GM19043 (cell line): ENCODE measurements around the gene UBE2E1.

Experiments
- ATAC-seq: cut with Tn5 transposase; IDR thresholded peaks from one replicate; pipeline ENCODE4 v1.9.1; 2021; ENCODE audit warnings: low read depth; ENCODE audit not compliant: unreplicated experiment

Gene UBE2E1

DNA sequence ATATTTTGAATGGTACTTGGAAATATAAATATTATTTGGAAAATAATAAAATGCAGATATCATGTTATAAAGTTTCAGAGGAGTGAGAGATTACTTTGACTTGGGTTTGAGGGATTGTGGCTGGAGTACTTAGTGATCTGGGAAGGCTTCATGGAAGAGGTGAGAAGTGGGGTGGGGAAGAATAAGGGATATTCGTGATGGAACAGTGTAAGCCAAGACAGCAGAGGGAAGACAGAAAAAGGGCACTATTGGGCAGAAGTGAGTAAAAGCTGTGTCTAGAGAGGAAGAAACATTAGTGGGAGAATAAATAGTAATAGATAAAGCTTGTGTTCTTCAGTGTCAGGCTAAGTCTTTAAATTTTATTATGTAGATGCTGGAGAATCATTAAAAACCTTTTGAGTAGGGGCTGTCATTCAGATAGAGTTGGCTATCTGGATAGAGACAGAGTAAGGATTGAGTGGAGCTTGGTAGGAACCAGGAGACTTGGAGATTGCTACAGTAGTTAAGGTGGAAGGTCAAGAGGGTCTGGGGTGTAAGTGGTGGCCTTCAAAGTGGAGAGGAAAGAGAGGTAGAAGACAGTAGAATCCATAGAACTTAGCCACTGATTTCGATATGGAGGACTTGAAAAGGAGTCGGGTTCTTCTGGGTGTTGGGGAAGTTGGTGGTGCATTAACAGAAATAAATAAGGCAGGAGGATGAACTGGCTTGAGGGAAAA lies 11.9 kb downstream of the UBE2E1 start:
- ATAC-seq = no peak

DNA sequence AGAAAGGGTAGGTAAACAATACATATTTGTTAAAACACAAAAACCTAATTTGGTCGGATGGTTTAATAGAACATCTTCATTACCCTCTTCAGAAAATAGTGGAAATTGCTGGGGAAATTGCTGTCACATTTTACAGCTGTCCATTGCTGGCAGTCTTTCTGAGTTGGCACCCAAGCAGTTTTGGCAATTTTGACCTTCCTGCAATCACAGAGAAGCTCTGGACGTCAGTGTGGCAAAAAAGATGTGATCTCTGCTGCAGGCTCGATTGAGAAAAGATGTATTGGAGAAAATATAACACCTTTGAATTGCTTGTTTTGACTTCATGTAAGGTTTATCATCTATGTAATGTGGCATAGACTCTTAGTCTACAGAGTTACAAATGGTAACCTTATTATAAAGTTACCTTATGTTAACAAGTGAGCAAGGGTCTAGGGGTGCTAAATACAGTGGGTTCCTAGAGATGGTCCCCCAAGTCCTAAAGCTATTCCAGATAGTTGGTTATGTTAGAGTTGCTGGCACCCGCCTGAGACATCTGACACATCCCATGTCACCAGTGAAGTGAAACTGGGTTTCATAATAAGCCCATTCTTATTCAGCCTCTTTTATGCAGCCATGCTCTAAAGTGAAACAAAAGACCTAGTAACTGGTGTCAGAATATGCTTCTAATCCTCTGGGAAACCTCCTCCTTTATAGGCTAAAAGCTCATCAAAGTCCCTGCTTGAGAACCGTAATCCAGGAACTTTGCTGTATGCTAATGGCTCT lies 14.0 kb downstream of the UBE2E1 start:
- ATAC-seq = peak; percentile 47

DNA sequence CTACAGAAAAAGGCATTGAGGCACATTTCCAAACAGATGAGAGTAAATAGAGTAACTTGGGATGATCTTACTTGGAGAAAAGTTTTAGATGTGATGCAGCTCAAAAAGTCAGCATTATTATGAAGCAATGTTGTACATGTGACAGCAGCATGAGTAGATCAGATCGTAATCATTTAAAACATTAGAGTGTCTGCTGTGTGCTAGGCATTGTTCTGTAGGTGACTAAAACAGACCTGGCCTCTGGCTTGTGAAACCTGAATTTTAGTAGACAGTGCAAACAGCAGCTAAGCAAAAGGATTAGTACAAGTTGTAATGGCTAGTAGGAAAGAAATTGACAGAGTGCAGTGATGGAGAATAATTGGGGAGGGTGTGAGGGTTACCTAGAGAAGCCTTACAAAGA lies 15.1 kb downstream of the UBE2E1 start:
- ATAC-seq = no peak

DNA sequence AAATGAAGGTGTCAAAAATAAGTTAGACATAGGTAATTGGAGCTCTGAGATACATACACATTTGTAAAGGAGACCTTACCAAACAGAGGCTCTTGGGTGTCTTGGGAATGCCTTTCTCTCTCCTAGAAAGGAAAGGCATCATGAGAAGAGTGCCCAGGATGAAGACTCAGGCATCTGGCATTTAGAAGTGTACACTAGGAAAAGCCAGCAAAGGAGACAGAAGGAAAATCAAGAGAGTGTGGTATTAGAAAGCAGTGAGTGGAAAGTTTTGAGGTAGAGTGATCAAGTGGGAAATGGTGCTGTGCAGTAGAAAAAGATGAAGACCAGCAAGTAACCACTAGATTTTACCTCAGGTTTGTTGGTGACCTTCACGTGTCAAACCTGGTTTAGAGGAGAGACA lies 16.1 kb downstream of the UBE2E1 start:
- no peak for ATAC-seq

DNA sequence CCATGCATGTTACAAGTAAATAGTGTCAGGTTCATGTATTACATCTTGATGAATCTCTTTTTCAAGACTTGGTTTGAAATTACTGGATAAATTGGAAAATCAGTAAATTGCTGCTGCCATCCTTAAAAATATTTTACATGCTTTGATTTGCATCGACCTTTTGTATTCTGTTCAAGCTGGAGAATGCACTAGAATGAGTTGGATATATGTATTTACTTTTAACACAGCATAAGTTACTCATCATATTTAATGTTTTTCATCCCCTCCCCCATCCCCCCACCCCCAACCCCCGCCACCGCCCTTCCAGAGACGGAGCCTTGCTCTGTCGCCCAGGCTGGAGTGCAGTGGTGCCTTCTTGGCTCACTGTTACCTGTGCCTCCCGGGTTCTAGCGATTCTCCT lies 16.8 kb downstream of the UBE2E1 start:
- no peak for ATAC-seq

DNA sequence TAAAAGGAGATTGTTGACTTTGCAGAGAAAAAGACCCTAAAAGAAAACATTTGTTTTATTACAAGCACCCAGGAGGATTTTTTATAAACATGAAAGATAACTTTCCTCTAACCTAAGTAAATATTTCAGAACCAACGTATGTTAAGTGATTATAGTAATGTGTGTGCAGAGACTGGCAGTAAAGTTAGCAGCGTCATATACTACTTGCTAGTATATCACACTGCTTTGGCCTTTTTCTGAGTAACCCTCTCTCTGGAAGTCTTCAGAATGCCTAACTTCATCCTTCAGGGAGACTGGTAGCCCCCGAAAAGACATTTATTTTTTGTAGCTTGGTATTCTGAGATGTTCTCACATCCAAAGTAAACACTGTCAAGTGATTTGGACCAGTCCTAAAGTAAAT lies 17.9 kb downstream of the UBE2E1 start:
- ATAC-seq = no peak

DNA sequence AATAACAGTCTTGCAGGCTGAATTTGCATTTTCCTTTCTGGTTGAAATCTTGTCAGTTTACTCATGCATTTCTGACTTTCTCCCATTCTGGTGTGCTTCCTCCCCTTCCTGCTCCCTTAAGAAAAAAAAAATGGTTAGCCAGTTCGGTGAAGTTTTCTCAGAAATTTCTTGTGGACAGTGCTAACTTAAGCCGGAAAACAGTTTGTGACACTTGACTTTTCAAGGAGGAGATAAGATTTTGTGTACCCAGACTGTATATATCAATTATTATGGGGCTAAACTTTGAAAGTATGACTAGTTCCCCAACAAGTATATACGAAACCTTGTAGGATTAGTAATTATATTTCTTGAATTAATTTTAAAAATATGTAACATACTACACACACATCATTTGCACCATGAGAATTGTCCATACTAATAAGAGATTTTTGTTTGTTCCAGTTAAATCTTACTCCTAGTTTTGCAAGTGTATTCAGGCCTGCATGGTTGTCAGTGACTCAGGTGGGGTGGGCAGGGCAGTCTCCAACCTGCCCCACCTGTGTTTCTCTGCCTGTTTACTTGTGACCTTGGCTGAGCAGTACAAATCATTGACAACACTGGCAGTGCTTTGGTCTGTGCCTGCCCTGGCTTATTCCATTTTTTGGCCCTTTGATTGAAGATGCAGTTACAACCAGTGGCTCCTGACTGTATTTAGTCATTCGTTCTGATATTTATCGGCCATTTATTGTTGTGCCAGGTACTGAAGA lies 19.1 kb downstream of the UBE2E1 start:
- ATAC-seq = no peak

DNA sequence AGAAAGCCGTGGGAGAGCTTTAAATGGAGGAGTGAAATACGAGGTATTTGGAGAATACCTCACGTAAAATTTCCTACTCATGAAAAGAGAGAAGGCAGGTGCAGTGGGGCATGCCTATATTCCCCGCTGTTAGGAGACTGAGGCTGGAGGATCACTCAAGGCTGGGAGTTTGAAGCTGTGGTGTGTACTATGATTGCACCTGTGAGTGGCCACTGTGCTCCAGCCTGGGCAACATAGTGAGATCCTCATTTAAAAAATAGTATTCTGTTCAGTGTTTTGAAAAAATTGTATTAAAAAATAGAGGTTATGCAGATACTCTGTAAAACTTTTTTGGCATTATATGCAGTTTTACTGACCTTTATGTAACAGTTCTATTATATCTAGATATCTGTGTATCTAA lies 20.0 kb downstream of the UBE2E1 start:
- ATAC-seq = no peak

DNA sequence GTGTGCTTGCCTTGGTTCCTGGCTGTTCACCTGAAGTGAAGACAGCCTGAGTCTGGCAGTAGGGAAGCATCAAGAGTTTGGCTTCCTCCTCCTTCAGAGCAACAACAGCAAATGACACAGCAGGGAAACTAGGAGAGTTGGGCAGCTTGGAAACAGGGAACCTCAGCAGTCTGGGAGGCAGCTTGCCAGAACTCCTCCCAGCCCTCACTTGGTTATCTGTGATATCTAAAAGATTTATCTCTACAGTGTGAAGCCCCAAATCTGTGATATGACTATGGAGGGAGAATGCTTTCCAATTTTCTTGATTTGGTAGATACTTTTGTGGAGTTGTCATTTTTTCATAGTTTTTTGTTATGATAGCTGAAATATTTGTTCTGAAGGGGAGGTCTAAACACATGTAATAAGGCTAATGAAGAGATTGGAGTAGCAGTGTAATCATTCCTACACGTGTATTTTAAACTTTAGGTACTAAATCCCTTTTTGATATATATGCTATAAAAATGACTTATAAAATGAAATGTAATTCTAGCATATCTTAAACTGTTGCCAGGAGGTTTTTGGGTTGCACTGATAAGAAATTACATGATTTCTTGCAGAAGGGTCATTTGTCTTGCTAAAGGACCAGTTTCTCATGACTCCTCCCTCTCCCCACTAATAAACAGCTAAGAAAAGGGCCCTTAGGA lies 20.8 kb downstream of the UBE2E1 start:
- no peak for ATAC-seq

DNA sequence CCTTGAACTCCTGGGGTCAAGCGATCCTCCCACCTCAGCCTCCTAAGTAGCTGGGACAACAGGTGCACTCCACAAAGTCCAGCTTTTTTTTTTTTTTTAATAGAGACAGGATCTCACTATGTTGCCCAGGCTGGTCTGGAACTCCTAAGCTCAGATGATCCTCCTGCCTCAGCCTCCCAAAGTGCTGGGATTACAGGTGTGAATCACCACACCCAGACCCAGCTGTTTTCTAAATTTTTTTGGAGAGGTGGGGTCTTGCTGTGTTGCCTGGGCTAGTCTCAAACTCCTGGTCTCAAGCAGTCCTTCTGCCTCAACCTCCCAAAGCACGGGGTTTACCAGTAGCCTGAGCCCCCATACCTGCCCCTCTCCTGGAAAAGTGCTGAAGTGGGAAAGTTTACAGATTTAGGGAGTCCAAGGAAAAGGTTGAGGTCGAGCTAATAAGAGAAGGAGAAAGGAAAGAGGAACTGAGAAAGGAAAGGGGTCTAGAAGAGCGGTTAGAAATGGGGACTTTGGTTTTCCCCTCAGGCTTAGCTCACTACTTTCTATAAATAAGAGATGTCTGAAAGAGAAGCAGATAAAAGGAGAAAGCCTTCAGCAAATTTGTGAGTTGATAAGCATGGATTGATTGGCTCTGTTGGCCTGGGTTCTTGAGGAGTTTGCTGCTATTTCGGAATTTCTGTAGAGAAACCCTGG lies 23.6 kb downstream of the UBE2E1 start:
- ATAC-seq = peak; percentile 58

DNA sequence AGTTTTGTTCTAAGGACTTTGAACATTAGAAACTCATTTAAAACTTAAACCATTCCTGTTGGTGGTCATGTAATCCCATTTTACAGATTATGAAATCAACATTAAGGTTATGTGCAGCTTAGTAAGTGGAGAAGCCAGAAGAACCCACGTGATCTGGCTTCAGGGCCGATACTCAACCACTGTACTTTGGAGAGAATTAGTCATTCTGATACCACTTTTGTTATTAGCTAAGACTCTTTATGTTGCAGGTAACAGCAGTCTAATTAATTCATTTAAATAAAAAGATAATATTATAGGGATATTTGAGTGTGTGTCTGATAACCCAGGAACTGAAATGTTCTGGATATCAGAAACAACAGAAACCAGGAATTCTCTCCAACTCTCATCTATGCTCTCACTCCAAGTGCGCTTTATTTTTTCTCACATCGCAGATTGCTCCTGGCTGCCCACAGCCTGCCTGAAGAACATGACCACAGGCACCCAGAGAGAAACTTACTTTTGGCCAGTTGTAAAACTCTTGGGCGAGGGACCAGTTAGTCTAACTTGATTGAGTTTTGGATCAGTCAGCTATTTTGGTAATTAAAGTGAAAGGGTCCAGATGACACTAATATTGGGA lies 25.2 kb downstream of the UBE2E1 start:
- peak; percentile 78 for ATAC-seq

DNA sequence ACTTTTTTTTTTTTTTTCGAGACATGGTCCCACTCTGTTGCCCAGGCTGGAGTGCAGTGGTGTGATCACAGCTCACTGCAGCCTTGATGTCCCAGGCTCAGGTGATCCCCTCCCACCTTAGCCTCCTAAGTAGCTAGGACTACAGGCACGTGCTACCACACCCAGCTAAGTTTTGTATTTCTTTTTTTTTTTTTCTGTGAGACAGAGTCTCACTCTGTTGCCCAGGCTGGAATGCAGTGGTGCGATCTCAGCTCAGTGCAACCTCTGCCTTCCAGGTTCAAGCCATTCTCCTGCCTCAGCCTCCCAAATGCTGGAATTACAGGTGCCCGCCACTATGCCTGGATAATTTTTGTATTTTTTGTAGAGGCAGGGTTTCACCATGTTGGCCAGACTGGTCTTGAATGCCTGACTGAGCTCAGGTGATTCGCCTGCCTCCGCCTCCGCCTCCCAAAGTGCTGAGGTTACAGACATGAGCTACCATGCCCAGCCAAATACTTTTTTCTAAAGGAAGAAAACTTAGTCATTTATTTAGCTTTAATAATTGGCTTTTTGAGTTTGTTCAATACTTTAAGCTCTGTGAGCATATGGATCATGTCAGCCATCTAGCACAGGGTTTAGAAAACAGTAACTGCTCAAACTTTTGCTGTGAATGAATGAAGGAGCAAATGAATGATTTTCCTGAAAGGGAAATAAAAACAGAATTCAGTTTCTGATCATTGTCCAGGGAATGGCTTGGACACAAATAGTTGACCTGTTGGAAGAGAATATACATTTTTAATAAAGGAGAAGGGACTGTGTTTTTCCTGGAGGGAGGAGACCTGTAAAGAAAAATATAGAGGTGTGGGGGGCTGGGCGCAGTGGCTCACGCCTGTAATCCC lies 26.0 kb downstream of the UBE2E1 start:
- no peak for ATAC-seq

DNA sequence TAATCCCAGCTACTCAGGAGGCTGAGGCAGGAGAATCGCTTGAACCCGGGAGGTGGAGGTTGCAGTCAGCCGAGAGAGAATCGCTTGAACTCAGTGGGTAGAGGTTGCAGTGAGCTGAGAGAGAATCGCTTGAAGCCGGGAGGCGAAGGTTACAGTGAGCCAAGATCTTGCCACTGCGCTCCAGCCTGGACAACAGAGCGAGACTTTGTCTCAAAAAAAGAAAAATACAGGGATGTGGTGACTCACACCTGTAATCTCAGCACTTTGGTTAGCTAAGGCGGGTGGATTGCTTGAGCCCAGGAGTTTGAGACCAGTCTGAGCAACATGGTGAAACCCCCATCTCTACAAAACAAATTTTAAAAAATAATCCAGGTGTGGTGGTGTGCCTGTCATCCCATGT lies 26.8 kb downstream of the UBE2E1 start:
- no peak for ATAC-seq

DNA sequence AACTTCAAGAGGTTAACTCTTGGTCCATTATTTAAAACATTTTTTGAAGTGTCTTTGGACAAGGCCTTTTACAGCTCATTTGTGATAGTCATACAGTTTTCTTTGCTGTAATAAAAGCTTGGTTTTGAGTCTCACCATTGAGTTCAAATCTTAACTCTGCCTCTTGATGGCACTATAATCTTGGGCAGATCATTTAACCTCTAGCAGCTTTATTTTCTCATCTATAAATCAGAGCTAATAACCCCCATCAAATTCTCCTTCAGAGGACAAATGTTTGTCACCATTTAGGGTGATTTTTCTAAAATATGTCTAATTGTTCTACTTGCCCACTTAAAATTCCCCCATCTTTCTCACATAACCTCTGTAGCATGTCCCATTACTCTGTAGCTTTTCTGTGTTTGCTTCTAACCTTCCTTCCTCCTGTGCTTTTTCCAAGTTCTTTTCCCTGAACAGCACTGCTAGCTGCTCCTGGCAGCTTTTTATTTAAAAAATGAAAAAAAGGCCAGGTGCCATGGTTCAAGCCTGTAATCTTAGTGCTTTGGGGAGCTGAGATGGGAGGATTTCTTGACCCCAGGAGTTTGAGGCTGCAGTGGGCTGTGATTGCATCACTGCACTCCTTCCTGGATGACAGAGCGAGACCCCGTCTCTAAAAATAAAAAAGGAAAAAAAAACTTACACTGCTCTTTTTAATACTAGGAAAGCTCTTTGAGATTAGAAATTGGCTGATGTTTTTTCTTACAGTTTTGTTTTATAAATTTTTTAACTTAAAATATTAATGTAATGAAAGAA lies 28.5 kb downstream of the UBE2E1 start:
- ATAC-seq = no peak

DNA sequence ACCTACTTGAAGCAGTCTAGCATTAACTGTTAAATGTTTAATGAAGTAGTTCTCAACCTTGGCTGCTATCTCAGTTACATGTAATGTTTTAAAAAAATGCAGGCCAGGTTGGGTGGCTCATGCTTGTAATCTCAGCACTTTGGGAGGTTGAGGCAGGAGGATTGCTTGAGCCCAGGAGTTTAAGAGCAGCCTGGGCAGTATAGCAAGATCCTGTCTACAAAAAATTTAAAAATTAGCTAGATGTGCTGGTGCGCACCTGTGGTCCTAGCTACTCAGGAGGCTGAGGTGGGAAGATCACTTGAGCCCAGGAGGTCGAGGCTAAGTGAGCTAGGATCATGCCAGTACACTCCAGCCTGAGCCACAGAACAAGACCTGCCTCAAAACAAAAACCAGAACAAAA lies 29.3 kb downstream of the UBE2E1 start:
- ATAC-seq = no peak

DNA sequence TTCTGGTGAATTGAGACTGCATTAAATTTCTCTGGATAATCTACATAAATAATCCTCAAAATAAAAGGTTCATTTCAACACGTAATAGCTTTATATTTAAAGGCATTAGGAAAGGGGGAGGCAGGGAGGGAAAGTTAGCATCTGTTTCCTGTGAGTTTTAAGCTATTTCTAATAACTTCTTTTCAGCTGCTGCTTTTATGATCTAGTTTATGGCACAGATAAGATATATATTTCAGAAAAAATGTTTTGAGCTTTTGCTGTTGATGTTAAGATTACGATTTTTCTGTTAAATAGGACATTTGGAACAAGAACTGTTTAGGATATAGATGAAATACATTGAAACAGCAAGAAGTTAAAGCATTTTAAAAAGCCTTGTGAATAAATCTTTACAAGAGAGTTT lies 30.0 kb downstream of the UBE2E1 start:
- no peak for ATAC-seq

DNA sequence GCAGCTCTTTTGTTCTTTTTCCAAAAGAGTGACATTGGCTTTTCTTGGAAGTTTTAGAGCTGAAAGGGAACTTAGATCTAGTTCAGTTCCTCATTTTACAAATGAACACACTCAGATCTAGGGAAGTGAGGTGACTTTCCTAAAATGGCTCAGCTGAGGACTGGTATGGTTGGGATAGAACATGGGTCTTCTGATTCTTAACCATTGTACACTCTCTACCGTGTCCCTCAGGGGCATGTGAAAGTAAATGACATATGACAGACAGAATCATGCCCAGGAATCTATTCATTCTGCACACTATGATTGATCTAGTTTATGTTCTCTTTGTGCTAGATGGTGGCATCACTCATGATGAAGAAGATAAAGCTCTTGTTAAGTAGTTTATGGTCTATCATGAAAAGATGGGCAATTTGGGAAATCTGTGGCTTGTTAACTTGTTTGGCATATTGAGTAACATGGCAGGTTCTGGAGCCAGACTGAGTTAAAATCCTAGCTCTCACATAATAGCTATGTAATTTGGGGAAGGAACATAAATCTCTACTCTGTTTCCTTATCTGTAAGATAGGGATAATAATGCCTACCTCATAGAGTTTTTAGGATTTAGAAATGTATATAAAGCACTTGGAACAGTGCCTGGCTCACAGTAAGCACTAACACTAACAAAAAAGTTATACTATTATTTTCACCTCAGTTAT lies 30.9 kb downstream of the UBE2E1 start:
- ATAC-seq = no peak

DNA sequence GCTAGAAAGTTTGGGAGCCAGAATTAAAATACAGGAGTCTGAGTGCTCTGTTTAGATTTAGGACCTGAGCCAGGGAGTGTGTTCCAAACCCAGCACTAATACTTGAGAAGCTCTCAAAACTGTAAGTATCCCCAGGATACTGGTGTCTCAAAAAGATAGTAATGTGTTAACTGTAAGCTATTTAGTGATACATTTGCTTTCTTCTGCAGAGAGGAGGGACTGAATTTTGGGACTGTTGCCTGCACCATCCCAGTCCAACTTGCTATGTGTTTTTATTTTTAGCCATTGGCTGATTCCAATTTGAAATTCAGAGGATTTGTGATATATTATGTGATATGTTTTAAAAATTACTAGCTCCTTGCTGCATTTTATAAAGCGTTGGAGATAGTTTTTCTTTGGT lies 31.5 kb downstream of the UBE2E1 start:
- ATAC-seq = no peak
